GM06990 (cell line): Measurements from ENCODE around the gene NTM.

Experiments used
- DNase-seq: peaks from one replicate; pipeline ENCODE4 v3.0.0-alpha.2; 2011; ENCODE audit not compliant: insufficient read length; ENCODE audit errors: extremely low read depth
- H3K27me3 ChIP-seq: replicated peaks from 2 replicates; pipeline ENCODE4 v1.6.0; 2011; ENCODE audit warnings: low read length; ENCODE audit not compliant: control insufficient read depth, insufficient read depth
- H3K36me3 ChIP-seq: 2 replicates; pipeline ENCODE4 v1.5.1; 2011; ENCODE audit warnings: low read length; ENCODE audit not compliant: control insufficient read depth, insufficient read depth
- H3K4me3 ChIP-seq: replicated peaks from 2 replicates; pipeline ENCODE4 v1.5.1; 2011; ENCODE audit warnings: low read depth, mild to moderate bottlenecking, control low read depth, low read length
- TF ChIP-seq, protein P1 (sequence below): IDR thresholded peaks from 2 replicates; pipeline ENCODE4 v1.5.1; 2011; ENCODE audit warnings: low read length, control low read depth, mild to moderate bottlenecking, inconsistent platforms; ENCODE audit not compliant: insufficient read depth, poor library complexity, severe bottlenecking

The NTM gene

GRCh38 chr11:131713529-131714134 is 343.2 kb downstream of the NTM start:
- no peaks in the 10 kb centered on the region for H3K27me3 ChIP-seq
- no peak overlapping the region for H3K4me3 ChIP-seq
- TF ChIP-seq, protein P1, sequence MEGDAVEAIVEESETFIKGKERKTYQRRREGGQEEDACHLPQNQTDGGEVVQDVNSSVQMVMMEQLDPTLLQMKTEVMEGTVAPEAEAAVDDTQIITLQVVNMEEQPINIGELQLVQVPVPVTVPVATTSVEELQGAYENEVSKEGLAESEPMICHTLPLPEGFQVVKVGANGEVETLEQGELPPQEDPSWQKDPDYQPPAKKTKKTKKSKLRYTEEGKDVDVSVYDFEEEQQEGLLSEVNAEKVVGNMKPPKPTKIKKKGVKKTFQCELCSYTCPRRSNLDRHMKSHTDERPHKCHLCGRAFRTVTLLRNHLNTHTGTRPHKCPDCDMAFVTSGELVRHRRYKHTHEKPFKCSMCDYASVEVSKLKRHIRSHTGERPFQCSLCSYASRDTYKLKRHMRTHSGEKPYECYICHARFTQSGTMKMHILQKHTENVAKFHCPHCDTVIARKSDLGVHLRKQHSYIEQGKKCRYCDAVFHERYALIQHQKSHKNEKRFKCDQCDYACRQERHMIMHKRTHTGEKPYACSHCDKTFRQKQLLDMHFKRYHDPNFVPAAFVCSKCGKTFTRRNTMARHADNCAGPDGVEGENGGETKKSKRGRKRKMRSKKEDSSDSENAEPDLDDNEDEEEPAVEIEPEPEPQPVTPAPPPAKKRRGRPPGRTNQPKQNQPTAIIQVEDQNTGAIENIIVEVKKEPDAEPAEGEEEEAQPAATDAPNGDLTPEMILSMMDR: no peak
- DNase-seq: no peak
- H3K36me3 ChIP-seq: no peaks in the 10 kb centered on the region

- Histone ChIP-seq H3K4me3 (no peak overlapping the region), H3K36me3 (no peaks in the 10 kb centered on the region), H3K27me3 (no peaks in the 10 kb centered on the region)
- TF ChIP-seq, protein P1: no peak
- no peak for DNase-seq
Observed at GRCh38 chr11:131717616-131718015, 347.2 kb downstream of the NTM start.

DNA sequence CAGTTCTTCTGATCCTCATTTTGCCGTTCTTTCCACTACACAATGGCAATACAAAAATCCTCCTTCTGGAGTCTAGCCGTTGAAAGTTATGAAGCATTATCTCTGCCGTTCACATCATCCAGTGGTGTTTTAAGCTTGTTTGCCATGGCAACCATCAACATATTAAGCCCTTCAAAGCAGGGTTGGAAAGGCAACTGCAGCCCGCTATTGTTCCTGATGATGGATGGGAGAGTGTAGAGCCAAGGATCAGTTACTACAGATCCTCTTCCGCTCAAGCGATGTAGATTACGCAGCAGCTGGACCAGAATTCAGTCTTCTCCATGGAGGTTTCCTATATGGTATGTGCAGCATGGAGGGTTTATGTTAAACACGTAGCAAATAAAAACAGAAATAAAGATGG is 352.7 kb downstream of the NTM start:
- TF ChIP-seq, protein P1: no peak
- H3K36me3 ChIP-seq: no peaks in the 10 kb centered on the region
- no peak for DNase-seq
- peaks cover 1% of the 10 kb centered on the region for H3K27me3 ChIP-seq
- H3K4me3 ChIP-seq: no peak overlapping the region

DNA sequence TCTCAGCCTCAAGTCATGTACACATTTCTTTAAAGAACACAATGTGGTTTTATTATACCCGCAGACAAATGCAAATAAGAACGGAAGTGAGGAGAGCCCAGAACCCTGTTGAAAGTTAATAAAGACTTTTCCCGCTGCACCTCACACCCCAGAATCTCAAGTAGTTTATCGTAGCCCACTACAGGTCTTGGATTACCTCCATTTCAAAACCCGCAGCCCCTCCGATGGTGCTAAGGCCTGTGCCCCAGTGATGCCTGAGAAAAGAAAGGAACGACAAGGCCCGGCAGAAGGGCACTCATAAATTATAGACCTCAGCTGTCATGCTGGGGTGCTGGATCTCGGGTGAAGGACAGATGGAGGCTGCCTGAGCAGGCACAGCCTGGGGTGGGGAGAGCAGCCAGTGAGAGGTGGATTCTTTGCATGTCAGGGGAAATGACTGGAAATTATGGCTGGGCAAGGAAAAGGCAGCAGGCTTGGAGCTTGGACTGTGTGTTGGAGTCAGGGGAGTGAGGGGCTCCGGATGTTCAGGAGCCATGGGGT is 354.1 kb downstream of the NTM start:
- TF ChIP-seq, protein P1: no peak
- Histone ChIP-seq H3K4me3 (no peak overlapping the region), H3K36me3 (no peaks in the 10 kb centered on the region), H3K27me3 (peaks cover 2% of the 10 kb centered on the region)
- no peak for DNase-seq

DNA sequence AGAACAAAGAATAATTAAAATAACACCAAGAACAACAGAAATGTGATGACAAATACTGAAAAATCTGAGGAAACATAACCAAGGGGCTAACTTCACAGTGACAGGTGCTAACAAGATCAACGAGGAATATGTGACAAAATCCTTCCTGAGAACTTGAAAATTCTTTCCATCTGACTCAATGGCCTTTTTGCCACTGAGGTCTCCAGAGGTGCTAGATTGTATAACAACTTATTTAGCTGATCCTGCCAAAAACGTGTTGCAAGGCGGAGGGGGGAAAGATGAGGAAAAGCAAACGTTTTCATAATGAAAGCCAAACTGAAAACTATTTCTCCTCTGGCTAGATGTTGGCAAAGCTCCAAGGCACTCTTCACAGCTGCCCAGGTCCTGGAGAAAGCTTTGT is 364.5 kb downstream of the NTM start:
- Histone ChIP-seq H3K36me3 (no peaks in the 10 kb centered on the region), H3K27me3 (peaks cover 3% of the 10 kb centered on the region), H3K4me3 (no peak overlapping the region)
- TF ChIP-seq, protein P1: no peak
- no peak for DNase-seq
